ENCODE data around the gene SYNGR1.

Gene SYNGR1

GRCh38 chr22:39375646-39376045 lies 25.9 kb downstream of the SYNGR1 start:
- Histone ChIP-seq H2AK5ac (ENCODE audit: low read length, severe bottlenecking) (no peak overlapping the region), H4K91ac (ENCODE audit: low read length) (no peak overlapping the region), H4K8ac (ENCODE audit: low read length) (no peak overlapping the region), H2BK5ac (ENCODE audit: low read depth, low read length, poor library complexity, severe bottlenecking) (no peak overlapping the region), H3K27ac (ENCODE audit: low read length, poor library complexity, severe bottlenecking) (no peak overlapping the region), H3K18ac (ENCODE audit: low read depth in 1 of 2, low read length in 2 of 2) (no peak overlapping the region), H3K4ac (ENCODE audit: low read depth in 1 of 2, low read length in 2 of 2) (no peak overlapping the region), H3K79me1 (replicated peaks; ENCODE audit: low read length, poor library complexity, severe bottlenecking) (peaks cover 6% of the 10 kb centered on the region), H2BK15ac (ENCODE audit: low read depth, poor library complexity, severe bottlenecking) (no peak overlapping the region), H3K4me3 (ENCODE audit: insufficient read depth in 1 of 2, low read depth in 1 of 2, low read length in 2 of 2) (no peak overlapping the region), H3K14ac (ENCODE audit: low read length in 2 of 2) (no peak overlapping the region), H2AFZ (ENCODE audit: low read depth, low read length) (no peak overlapping the region), H3K27me3 (ENCODE audit: control insufficient read depth in 1 of 2, insufficient read depth in 1 of 2, low read length in 2 of 2) (no peaks in the 10 kb centered on the region), H3K23ac (ENCODE audit: low read length in 2 of 2) (no peak overlapping the region), H3K9me3 (ENCODE audit: control insufficient read depth, low read length) (no peaks in the 10 kb centered on the region), H3K9ac (ENCODE audit: low read length) (no peak overlapping the region), H2BK12ac (ENCODE audit: low read length in 2 of 2) (no peak overlapping the region), H3K4me2 (ENCODE audit: low read length, poor library complexity, severe bottlenecking) (no peak overlapping the region), H3K4me1 (ENCODE audit: control insufficient read depth, insufficient read depth, low read depth, low read length) (peaks cover 2% of the 10 kb centered on the region), H3K36me3 (ENCODE audit: control insufficient read depth in 1 of 2, insufficient read depth in 2 of 2, low read depth in 1 of 2, low read length in 2 of 2) (peaks cover 0 to 49% of the 10 kb centered on the region in 2 experiments), H2BK120ac (ENCODE audit: low read depth, low read length) (no peak overlapping the region)
- no peak for DNase-seq
- WGBS: 96% methylated on average over 7 of the region's 8 CpGs

GRCh38 chr22:39379756-39380730 lies 30.3 kb downstream of the SYNGR1 start:
- no peak overlapping the region for H2BK120ac ChIP-seq (ENCODE audit: low read depth, low read length)
- no peak overlapping the region for H2AK5ac ChIP-seq (ENCODE audit: low read length, severe bottlenecking)
- peaks cover 12% of the 10 kb centered on the region for H3K4me1 ChIP-seq (ENCODE audit: control insufficient read depth, insufficient read depth, low read depth, low read length)
- no peak overlapping the region for H3K18ac ChIP-seq (ENCODE audit: low read depth in 1 of 2, low read length in 2 of 2)
- no peak overlapping the region for H3K14ac ChIP-seq (ENCODE audit: low read length in 2 of 2)
- H3K23ac ChIP-seq (ENCODE audit: low read length in 2 of 2): no peak overlapping the region
- H3K9ac ChIP-seq (ENCODE audit: low read length): no peak overlapping the region
- H3K9me3 ChIP-seq (ENCODE audit: control insufficient read depth, low read length): no peaks in the 10 kb centered on the region
- WGBS: 72% methylated on average over 13 of the region's 15 CpGs
- H4K91ac ChIP-seq (ENCODE audit: low read length): no peak overlapping the region
- no peak overlapping the region for H3K4ac ChIP-seq (ENCODE audit: low read depth in 1 of 2, low read length in 2 of 2)
- peaks cover 0 to 50% of the 10 kb centered on the region in 2 experiments for H3K36me3 ChIP-seq (ENCODE audit: control insufficient read depth in 1 of 2, insufficient read depth in 2 of 2, low read depth in 1 of 2, low read length in 2 of 2)
- no peak overlapping the region for H2AFZ ChIP-seq (ENCODE audit: low read depth, low read length)
- no peak overlapping the region for H2BK12ac ChIP-seq (ENCODE audit: low read length in 2 of 2)
- H4K8ac ChIP-seq (ENCODE audit: low read length): no peak overlapping the region
- no peaks in the 10 kb centered on the region for H3K79me1 ChIP-seq (replicated peaks; ENCODE audit: low read length, poor library complexity, severe bottlenecking)
- H2BK15ac ChIP-seq (ENCODE audit: low read depth, poor library complexity, severe bottlenecking): no peak overlapping the region
- peaks cover 0 to 7% of the 10 kb centered on the region in 2 experiments for H3K27me3 ChIP-seq (ENCODE audit: control insufficient read depth in 1 of 2, insufficient read depth in 1 of 2, low read length in 2 of 2)
- no peak overlapping the region for H3K4me3 ChIP-seq (ENCODE audit: insufficient read depth in 1 of 2, low read depth in 1 of 2, low read length in 2 of 2)
- DNase-seq: peak; percentile 52
- H3K27ac ChIP-seq (ENCODE audit: low read length, poor library complexity, severe bottlenecking): no peak overlapping the region
- no peak overlapping the region for H3K4me2 ChIP-seq (ENCODE audit: low read length, poor library complexity, severe bottlenecking)
- H2BK5ac ChIP-seq (ENCODE audit: low read depth, low read length, poor library complexity, severe bottlenecking): no peak overlapping the region

GRCh38 chr22:39381009-39381755 lies 31.4 kb downstream of the SYNGR1 start:
- Histone ChIP-seq H4K8ac (ENCODE audit: low read length) (no peak overlapping the region), H3K36me3 (ENCODE audit: control insufficient read depth in 1 of 2, insufficient read depth in 2 of 2, low read depth in 1 of 2, low read length in 2 of 2) (peaks cover 0 to 39% of the 10 kb centered on the region in 2 experiments), H3K27me3 (ENCODE audit: control insufficient read depth in 1 of 2, insufficient read depth in 1 of 2, low read length in 2 of 2) (peaks cover 0 to 7% of the 10 kb centered on the region in 2 experiments), H2BK12ac (ENCODE audit: low read length in 2 of 2) (no peak overlapping the region), H3K4me1 (ENCODE audit: control insufficient read depth, insufficient read depth, low read depth, low read length) (peaks cover 12% of the 10 kb centered on the region), H3K27ac (ENCODE audit: low read length, poor library complexity, severe bottlenecking) (no peak overlapping the region), H2BK15ac (ENCODE audit: low read depth, poor library complexity, severe bottlenecking) (no peak overlapping the region), H2AK5ac (ENCODE audit: low read length, severe bottlenecking) (no peak overlapping the region), H3K79me1 (replicated peaks; ENCODE audit: low read length, poor library complexity, severe bottlenecking) (no peaks in the 10 kb centered on the region), H3K9me3 (ENCODE audit: control insufficient read depth, low read length) (no peaks in the 10 kb centered on the region), H3K18ac (ENCODE audit: low read depth in 1 of 2, low read length in 2 of 2) (no peak overlapping the region), H2BK120ac (ENCODE audit: low read depth, low read length) (no peak overlapping the region), H3K9ac (ENCODE audit: low read length) (no peak overlapping the region), H2AFZ (ENCODE audit: low read depth, low read length) (no peak overlapping the region), H3K4me2 (ENCODE audit: low read length, poor library complexity, severe bottlenecking) (no peak overlapping the region), H3K4ac (ENCODE audit: low read depth in 1 of 2, low read length in 2 of 2) (no peak overlapping the region), H4K91ac (ENCODE audit: low read length) (no peak overlapping the region), H3K4me3 (ENCODE audit: insufficient read depth in 1 of 2, low read depth in 1 of 2, low read length in 2 of 2) (no peak overlapping the region), H3K23ac (ENCODE audit: low read length in 2 of 2) (no peak overlapping the region), H3K14ac (ENCODE audit: low read length in 2 of 2) (no peak overlapping the region), H2BK5ac (ENCODE audit: low read depth, low read length, poor library complexity, severe bottlenecking) (no peak overlapping the region)
- 87% methylated on average over 14 of the region's 14 CpGs for WGBS
- DNase-seq: no peak

- H3K23ac ChIP-seq (ENCODE audit: low read length in 2 of 2): no peak overlapping the region
- H4K8ac ChIP-seq (ENCODE audit: low read length): no peak overlapping the region
- no peak overlapping the region for H3K14ac ChIP-seq (ENCODE audit: low read length in 2 of 2)
- H3K79me1 ChIP-seq (replicated peaks; ENCODE audit: low read length, poor library complexity, severe bottlenecking): no peaks in the 10 kb centered on the region
- no peak for DNase-seq
- no peak overlapping the region for H3K4me3 ChIP-seq (ENCODE audit: insufficient read depth in 1 of 2, low read depth in 1 of 2, low read length in 2 of 2)
- no peak overlapping the region for H2BK15ac ChIP-seq (ENCODE audit: low read depth, poor library complexity, severe bottlenecking)
- no peak overlapping the region for H2BK5ac ChIP-seq (ENCODE audit: low read depth, low read length, poor library complexity, severe bottlenecking)
- peaks cover 0 to 34% of the 10 kb centered on the region in 2 experiments for H3K36me3 ChIP-seq (ENCODE audit: control insufficient read depth in 1 of 2, insufficient read depth in 2 of 2, low read depth in 1 of 2, low read length in 2 of 2)
- H3K4ac ChIP-seq (ENCODE audit: low read depth in 1 of 2, low read length in 2 of 2): no peak overlapping the region
- no peak overlapping the region for H2AK5ac ChIP-seq (ENCODE audit: low read length, severe bottlenecking)
- 98% methylated on average over 8 of the region's 8 CpGs for WGBS
- no peak overlapping the region for H2AFZ ChIP-seq (ENCODE audit: low read depth, low read length)
- peaks cover 12% of the 10 kb centered on the region for H3K4me1 ChIP-seq (ENCODE audit: control insufficient read depth, insufficient read depth, low read depth, low read length)
- H4K91ac ChIP-seq (ENCODE audit: low read length): no peak overlapping the region
- H3K27ac ChIP-seq (ENCODE audit: low read length, poor library complexity, severe bottlenecking): no peak overlapping the region
- no peak overlapping the region for H2BK120ac ChIP-seq (ENCODE audit: low read depth, low read length)
- no peak overlapping the region for H3K9ac ChIP-seq (ENCODE audit: low read length)
- no peak overlapping the region for H3K18ac ChIP-seq (ENCODE audit: low read depth in 1 of 2, low read length in 2 of 2)
- H3K27me3 ChIP-seq (ENCODE audit: control insufficient read depth in 1 of 2, insufficient read depth in 1 of 2, low read length in 2 of 2): peaks cover 0 to 7% of the 10 kb centered on the region in 2 experiments
- no peak overlapping the region for H3K4me2 ChIP-seq (ENCODE audit: low read length, poor library complexity, severe bottlenecking)
- no peak overlapping the region for H2BK12ac ChIP-seq (ENCODE audit: low read length in 2 of 2)
- no peaks in the 10 kb centered on the region for H3K9me3 ChIP-seq (ENCODE audit: control insufficient read depth, low read length)
Measured at GRCh38 chr22:39381930-39382329, 32.1 kb downstream of the SYNGR1 start.
